Measurements from ENCODE around the gene RABGAP1.

- TF ChIP-seq CTCF (IDR thresholded peaks at IDR 0.05) (no peak), POLR2A (IDR thresholded peaks at IDR 0.05; ENCODE audit: low read depth) (no peak), POLR2AphosphoS5 (IDR thresholded peaks at IDR 0.05) (no peak), EP300 (IDR thresholded peaks at IDR 0.05) (no peak)
These were observed 7.5 kb downstream of the RABGAP1 start for GRCh38 chr9:122948313-122948712.

All from esophagus muscularis mucosa (tissue), 4 donors.